Liver (tissue), 9 donors: ENCODE data around the gene KCNC2. TPM values are rescaled to one million over a fixed set of nuclear protein-coding genes. Genes with fewer than 3 reads are reported as not detected.
A peak's percentile ranks its signal among the peaks of the same experiment; 100 is the strongest.

Experiments used
- DNase-seq: peaks from one replicate; pipeline ENCODE4 v3.0.0-alpha.2; 2017; ENCODE audit warnings: low spot score
- H3K27ac ChIP-seq, 2 donors: one replicate each; pipeline ENCODE4 v1.7.0; 2013; ENCODE audit warnings: inconsistent platforms in 2 of 2, low read length in 2 of 2, control low read depth in 1 of 2, low read depth in 1 of 2, mild to moderate bottlenecking in 1 of 2
- H3K27me3 ChIP-seq, 4 donors: one replicate each; pipeline versions ENCODE4 v1.6.1 to v1.7.0; 2013; ENCODE audit warnings: low read length in 3 of 4, inconsistent platforms in 1 of 4, mild to moderate bottlenecking in 1 of 4, moderate library complexity in 1 of 4; ENCODE audit not compliant: control insufficient read depth in 4 of 4, insufficient read depth in 4 of 4
- H3K36me3 ChIP-seq, 4 donors: one replicate each; pipeline versions ENCODE4 v1.6.1 to v1.7.0; 2013; ENCODE audit warnings: low read length in 3 of 4, mild to moderate bottlenecking in 3 of 4, low read depth in 1 of 4, moderate library complexity in 1 of 4; ENCODE audit not compliant: control insufficient read depth in 4 of 4, insufficient read depth in 3 of 4
- H3K4me1 ChIP-seq, 4 donors: one replicate each; pipeline versions ENCODE4 v1.6.1 to v1.7.0; 2013; ENCODE audit warnings: low read length in 3 of 4, mild to moderate bottlenecking in 3 of 4, moderate library complexity in 1 of 4; ENCODE audit not compliant: control insufficient read depth in 4 of 4, insufficient read depth in 4 of 4
- H3K4me3 ChIP-seq, 3 donors: one replicate each; pipeline versions ENCODE4 v1.6.1 to v1.7.0; 2013; ENCODE audit warnings: low read length in 3 of 3, control low read depth in 1 of 3, low read depth in 1 of 3, mild to moderate bottlenecking in 1 of 3
- H3K9ac ChIP-seq, 2 donors: one replicate each; pipeline ENCODE4 v1.7.0; 2013; ENCODE audit warnings: low read length in 2 of 2, mild to moderate bottlenecking in 2 of 2, moderate library complexity in 2 of 2, control low read depth in 1 of 2, low read depth in 1 of 2
- H3K9me3 ChIP-seq, 4 donors: one replicate each; pipeline versions ENCODE4 v1.6.1 to v1.7.0; 2013; ENCODE audit warnings: low read length in 3 of 4; ENCODE audit not compliant: control insufficient read depth in 4 of 4
- ATF3 ChIP-seq: IDR thresholded peaks from 2 replicates; pipeline ENCODE4 v1.6.1; 2016; ENCODE audit warnings: antibody characterized with exemption
- CTCF ChIP-seq: fragments of 150-350 bp; IDR thresholded peaks from 2 replicates; pipeline ENCODE4 v1.5.1; 2017; ENCODE audit warnings: improper control_type of control experiment, low read depth, low read length; ENCODE audit not compliant: missing input control
- FOXA1 ChIP-seq: IDR thresholded peaks from 2 replicates; pipeline ENCODE4 v1.6.1; 2016; ENCODE audit warnings: antibody characterized with exemption
- FOXA2 ChIP-seq: IDR thresholded peaks from 2 replicates; pipeline ENCODE4 v1.6.1; 2016; ENCODE audit warnings: antibody characterized with exemption
- HNF4A ChIP-seq, 2 donors: conservative IDR thresholded peaks; 2 replicates each; pipeline ENCODE4 v1.6.1; 2016; ENCODE audit warnings: antibody characterized with exemption in 2 of 2, mild to moderate bottlenecking in 2 of 2
- HNF4G ChIP-seq: IDR thresholded peaks from 2 replicates; pipeline ENCODE4 v1.6.1; 2016; ENCODE audit warnings: antibody characterized with exemption
- MAX ChIP-seq: IDR thresholded peaks from 2 replicates; pipeline ENCODE4 v1.6.1; 2016; ENCODE audit warnings: antibody characterized with exemption
- RAD21 ChIP-seq, 2 donors: IDR thresholded peaks; 2 replicates each; pipeline ENCODE4 v1.6.1; 2016; ENCODE audit warnings: antibody characterized with exemption in 2 of 2, mild to moderate bottlenecking in 2 of 2
- RXRA ChIP-seq, 2 donors: IDR thresholded peaks; 2 replicates each; pipeline ENCODE4 v1.6.1; 2017 to 2018; ENCODE audit warnings: antibody characterized with exemption in 2 of 2, mild to moderate bottlenecking in 1 of 2
- SP1 ChIP-seq: IDR thresholded peaks from 2 replicates; pipeline ENCODE4 v1.6.1; 2018; ENCODE audit warnings: antibody characterized with exemption, mild to moderate bottlenecking
- YY1 ChIP-seq: IDR thresholded peaks from 2 replicates; pipeline ENCODE4 v1.6.1; 2016; ENCODE audit warnings: antibody characterized with exemption, mild to moderate bottlenecking
- WGBS: extraction: QIAGEN DNeasy Blood & Tissue Kit; methylation state at CpG from one replicate; pipeline ENCODE4 v1.1.7; 2013; 5-methylcytosine and 5-hydroxymethylcytosine counted together
- polyA plus RNA-seq, 2 donors: library from polyadenylated mRNA; stranded (reverse) in 1 of 2; unstranded in 1 of 2; fragments of 200-250 nt in 1 of 2; fragments of >200 nt in 1 of 2; fragmentation: Nextera tagmentation in 1 of 2; extraction: Ambion mirVana in 1 of 2; gene quantifications; one replicate each; pipeline versions ENCODE4 v1.2.1 to v1.2.3, GENCODE V29; 2013 to 2015
- total RNA-seq, 2 donors: library from RNA; depleted of rRNA; stranded (reverse); fragments of >200 nt; gene quantifications; one replicate each; pipeline ENCODE4 v1.2.3, GENCODE V29; 2014
- donor health status: healthy.
- donor health status: healthy.
- donor health status: healthy.
- donor health status: healthy.
- donor health status: healthy.

KCNC2 gene
- total and polyA plus RNA-seq, 4 donors, result under 0.01 to 0.02 TPM; not detected in 2

- Histone ChIP-seq H3K9ac (no peak overlapping the region), H3K4me1 (no peaks in the 10 kb centered on the region), H3K27me3 (no peaks in the 10 kb centered on the region), H3K9me3 (no peaks in the 10 kb centered on the region), H3K27ac (no peak overlapping the region), H3K36me3 (no peaks in the 10 kb centered on the region), H3K4me3 (no peak overlapping the region)
- WGBS, result 84% methylated on average over 2 of the region's 2 CpGs
- DNase-seq, result no peak
- TF ChIP-seq CTCF (no peak), RXRA (IDR thresholded peaks at IDR 0.05) (no peak)
Measured at GRCh38 chr12:75065482-75065881, 144.2 kb downstream of the KCNC2 start.

GRCh38 chr12:75062691-75063090 is 146.9 kb downstream of the KCNC2 start:
- no peaks in the 10 kb centered on the region for H3K9me3 ChIP-seq
- no peak for DNase-seq
- no peak overlapping the region for H3K9ac ChIP-seq
- H3K27ac ChIP-seq, result no peak overlapping the region
- no peak for TF ChIP-seq MAX
- TF ChIP-seq FOXA1, result no peak
- no peak for TF ChIP-seq ATF3
- no peak for TF ChIP-seq YY1
- TF ChIP-seq CTCF, result no peak
- TF ChIP-seq HNF4A (conservative IDR thresholded peaks at IDR 0.05), result no peak
- TF ChIP-seq SP1, result no peak
- no peak for TF ChIP-seq HNF4G
- H3K4me3 ChIP-seq, result no peak overlapping the region
- no peaks in the 10 kb centered on the region for H3K36me3 ChIP-seq
- WGBS, result 57% methylated on average over 2 of the region's 2 CpGs
- no peaks in the 10 kb centered on the region for H3K4me1 ChIP-seq
- H3K27me3 ChIP-seq, result no peaks in the 10 kb centered on the region

GRCh38 chr12:75058228-75058627 is 151.4 kb downstream of the KCNC2 start:
- no peak overlapping the region for H3K27ac ChIP-seq

More at GRCh38 chr12:75058228-75058627, 151.4 kb downstream of the KCNC2 start:
- Histone ChIP-seq H3K36me3 (no peaks in the 10 kb centered on the region), H3K4me1 (peaks cover 0 to 3% (median 0%) of the 10 kb centered on the region in 4 donors), H3K9me3 (no peaks in the 10 kb centered on the region), H3K9ac (no peak overlapping the region), H3K4me3 (no peak overlapping the region), H3K27me3 (no peaks in the 10 kb centered on the region)
- no peak for DNase-seq
- TF ChIP-seq YY1 (no peak), RAD21 (IDR thresholded peaks at IDR 0.05) (peak; percentile 69 to 70), CTCF (peak; percentile 34), FOXA2 (no peak)
